HepG2 (cell line): ENCODE data around the gene BSG. TPM values are rescaled to one million over a fixed set of nuclear protein-coding genes. Genes with fewer than 3 reads are reported as not detected.

Experiments used
- AGO2 ChIP-seq: fragments of 200-400 bp; formaldehyde crosslinking; optimal IDR thresholded peaks from 2 replicates; pipeline ENCODE3; 2017; ENCODE audit warnings: mild to moderate bottlenecking, low read depth, low read length, moderate library complexity
- FLYWCH1 ChIP-seq: sonication (generic); formaldehyde crosslinking; IDR thresholded peaks from 2 replicates; pipeline ENCODE4 v1.8.1; 2023; ENCODE audit warnings: mild to moderate bottlenecking, missing genetic modification reagents
- FOXK2 ChIP-seq: fragments of 450-650 bp; IDR thresholded peaks from 2 replicates; pipeline ENCODE4 v1.6.1; 2016
- FOXP1 ChIP-seq, 2 experiments: fragments of 450-650 bp in 1 of 2; IDR thresholded peaks; 2 replicates each; pipeline ENCODE4 v1.6.1; 2017 to 2018; ENCODE audit warnings: antibody characterized with exemption in 1 of 2
- HMG20B ChIP-seq: conservative IDR thresholded peaks from 2 replicates; pipeline ENCODE4 v1.6.1; 2016; ENCODE audit warnings: missing genetic modification reagents, missing compliant biosample characterization
- HNRNPK ChIP-seq: fragments of 200-400 bp; formaldehyde crosslinking; IDR thresholded peaks from 2 replicates; pipeline ENCODE4 v1.6.1; 2018; ENCODE audit warnings: low read length, low read depth, moderate library complexity, mild to moderate bottlenecking; ENCODE audit not compliant: poor library complexity, severe bottlenecking
- HNRNPLL ChIP-seq: fragments of 200-400 bp; formaldehyde crosslinking; IDR thresholded peaks from 2 replicates; pipeline ENCODE4 v1.6.1; 2017; ENCODE audit warnings: mild to moderate bottlenecking, low read depth, low read length; ENCODE audit not compliant: poor library complexity, severe bottlenecking
- ISL2 ChIP-seq: sonication (generic); formaldehyde crosslinking; IDR thresholded peaks from 2 replicates; pipeline ENCODE4 v1.5.0; 2020; ENCODE audit warnings: missing genetic modification reagents
- RFX3 ChIP-seq: IDR thresholded peaks from 2 replicates; pipeline ENCODE4 v1.6.1; 2016; ENCODE audit warnings: missing biosample characterization, missing genetic modification reagents
- TOPORS ChIP-seq: sonication (generic); formaldehyde crosslinking; IDR thresholded peaks from 2 replicates; pipeline ENCODE4 v1.8.0; 2023; ENCODE audit warnings: mild to moderate bottlenecking, missing genetic modification reagents
- ZNF282 ChIP-seq: fragments of 450-650 bp; IDR thresholded peaks from 2 replicates; pipeline ENCODE4 v1.6.1; 2018; ENCODE audit not compliant: partially characterized antibody
- ZNF296 ChIP-seq: sonication (generic); formaldehyde crosslinking; conservative IDR thresholded peaks from 2 replicates; pipeline ENCODE4 v1.5.0; 2020; ENCODE audit warnings: mild to moderate bottlenecking, missing genetic modification reagents
- ZNF317 ChIP-seq: sonication (generic); formaldehyde crosslinking; IDR thresholded peaks from 2 replicates; pipeline ENCODE4 v1.5.0; 2020; ENCODE audit warnings: mild to moderate bottlenecking, missing genetic modification reagents
- ZNF850 ChIP-seq: sonication (generic); formaldehyde crosslinking; conservative IDR thresholded peaks from 2 replicates; pipeline ENCODE4 v1.9.0; 2021; ENCODE audit warnings: mild to moderate bottlenecking, missing genetic modification reagents
- ZSCAN21 ChIP-seq: sonication (generic); formaldehyde crosslinking; IDR thresholded peaks from 2 replicates; pipeline ENCODE4 v1.8.0; 2022; ENCODE audit warnings: mild to moderate bottlenecking, missing genetic modification reagents, moderate library complexity, borderline replicate concordance
- polyA plus RNA-seq, 8 experiments: library from polyadenylated mRNA; depleted of rRNA in 3 of 8; stranded (reverse) in 7 of 8; unstranded in 1 of 8; fragments of >200 nt; fragmentation: Illumina TruSeq in 4 of 8; extraction: Trizol in 4 of 8; gene quantifications; 2 replicates each; pipeline versions ENCODE4 v1.2.1 to v1.2.3, GENCODE V29; 2011 to 2016; ENCODE audit warnings: low read depth in 4 of 8, missing spikeins in 1 of 8, mixed read lengths in 1 of 8; ENCODE audit not compliant: insufficient read depth in 1 of 8
- total RNA-seq, 5 experiments: library from RNA; depleted of rRNA; stranded (reverse); fragments of >200 nt; fragmentation: Illumina TruSeq; extraction: Trizol; gene quantifications; 2 replicates each; pipeline ENCODE4 v1.2.3, GENCODE V29; 2016; ENCODE audit warnings: low read depth in 1 of 5
- TF ChIP-seq, protein P1 (sequence below), 2 experiments: IDR thresholded peaks; 2 replicates each; pipeline ENCODE4 v1.6.1; 2011 to 2012; ENCODE audit warnings: low read length in 2 of 2, borderline replicate concordance in 1 of 2, low read depth in 1 of 2, mild to moderate bottlenecking in 1 of 2, moderate library complexity in 1 of 2
- TF ChIP-seq, protein P2 (sequence below): sonication (generic); formaldehyde crosslinking; IDR thresholded peaks from 2 replicates; pipeline ENCODE4 v1.4.0; 2020; ENCODE audit warnings: mild to moderate bottlenecking, missing genetic modification reagents, borderline replicate concordance
- TF ChIP-seq, protein P3 (sequence below): IDR thresholded peaks from 2 replicates; pipeline ENCODE4 v1.6.1; 2018; ENCODE audit warnings: missing genetic modification reagents, mild to moderate bottlenecking, missing compliant biosample characterization
- TF ChIP-seq, protein P4 (sequence below): sonication (generic); formaldehyde crosslinking; IDR thresholded peaks from 2 replicates; pipeline ENCODE4 v1.4.0; 2020; ENCODE audit warnings: missing genetic modification reagents

Gene BSG
- total and polyA plus RNA-seq, 2 of the 13 experiments (the other 11 are each of a cell fraction or from before 2014, with no cell fraction given), result 309 to 754 TPM

DNA sequence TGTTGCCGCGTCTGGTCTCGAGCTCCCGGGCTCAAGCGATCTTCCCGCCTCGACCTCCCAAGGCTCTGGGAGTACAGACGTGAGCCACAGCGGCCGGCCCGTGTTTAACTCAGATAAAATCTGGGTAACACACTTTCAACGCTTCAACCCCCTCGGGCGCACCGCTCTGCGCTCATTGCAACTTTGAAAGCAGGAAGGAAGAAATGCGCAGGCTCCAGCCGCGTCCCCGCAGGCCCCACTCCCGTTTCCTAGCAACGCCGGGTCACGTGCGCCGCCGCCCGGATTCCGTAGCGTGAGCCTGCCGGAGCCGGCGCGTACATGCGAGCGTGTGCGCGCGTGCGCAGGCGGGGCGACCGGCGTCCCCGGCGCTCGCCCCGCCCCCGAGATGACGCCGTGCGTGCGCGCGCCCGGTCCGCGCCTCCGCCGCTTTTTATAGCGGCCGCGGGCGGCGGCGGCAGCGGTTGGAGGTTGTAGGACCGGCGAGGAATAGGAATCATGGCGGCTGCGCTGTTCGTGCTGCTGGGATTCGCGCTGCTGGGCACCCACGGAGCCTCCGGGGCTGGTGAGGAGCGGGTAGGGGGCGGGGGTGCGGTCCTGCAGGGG lies at the start of gene BSG (continued):
- TF ChIP-seq FOXP1 (IDR thresholded peaks at IDR 0.05) (no peak), FOXP1 (CRISPR knock-in tag; IDR thresholded peaks at IDR 0.05) (no peak), ZNF317 (no peak), RFX3 (peak; percentile 84), FOXK2 (no peak), HNRNPLL (peak; percentile 83), ZNF282 (no peak), HNRNPK (no peak), AGO2 (no peak), ISL2 (no peak; the same call in 1 of the 2 replicates), TOPORS (no peak), FLYWCH1 (CRISPR knock-in tag) (no peak), ZNF296 (no peak), ZNF850 (CRISPR knock-in tag) (no peak), HMG20B (CRISPR knock-in tag) (no peak), ZSCAN21 (0 out of 2 replicates have a peak, but pooled peaks have one; percentile 20)
- TF ChIP-seq, protein P1, sequence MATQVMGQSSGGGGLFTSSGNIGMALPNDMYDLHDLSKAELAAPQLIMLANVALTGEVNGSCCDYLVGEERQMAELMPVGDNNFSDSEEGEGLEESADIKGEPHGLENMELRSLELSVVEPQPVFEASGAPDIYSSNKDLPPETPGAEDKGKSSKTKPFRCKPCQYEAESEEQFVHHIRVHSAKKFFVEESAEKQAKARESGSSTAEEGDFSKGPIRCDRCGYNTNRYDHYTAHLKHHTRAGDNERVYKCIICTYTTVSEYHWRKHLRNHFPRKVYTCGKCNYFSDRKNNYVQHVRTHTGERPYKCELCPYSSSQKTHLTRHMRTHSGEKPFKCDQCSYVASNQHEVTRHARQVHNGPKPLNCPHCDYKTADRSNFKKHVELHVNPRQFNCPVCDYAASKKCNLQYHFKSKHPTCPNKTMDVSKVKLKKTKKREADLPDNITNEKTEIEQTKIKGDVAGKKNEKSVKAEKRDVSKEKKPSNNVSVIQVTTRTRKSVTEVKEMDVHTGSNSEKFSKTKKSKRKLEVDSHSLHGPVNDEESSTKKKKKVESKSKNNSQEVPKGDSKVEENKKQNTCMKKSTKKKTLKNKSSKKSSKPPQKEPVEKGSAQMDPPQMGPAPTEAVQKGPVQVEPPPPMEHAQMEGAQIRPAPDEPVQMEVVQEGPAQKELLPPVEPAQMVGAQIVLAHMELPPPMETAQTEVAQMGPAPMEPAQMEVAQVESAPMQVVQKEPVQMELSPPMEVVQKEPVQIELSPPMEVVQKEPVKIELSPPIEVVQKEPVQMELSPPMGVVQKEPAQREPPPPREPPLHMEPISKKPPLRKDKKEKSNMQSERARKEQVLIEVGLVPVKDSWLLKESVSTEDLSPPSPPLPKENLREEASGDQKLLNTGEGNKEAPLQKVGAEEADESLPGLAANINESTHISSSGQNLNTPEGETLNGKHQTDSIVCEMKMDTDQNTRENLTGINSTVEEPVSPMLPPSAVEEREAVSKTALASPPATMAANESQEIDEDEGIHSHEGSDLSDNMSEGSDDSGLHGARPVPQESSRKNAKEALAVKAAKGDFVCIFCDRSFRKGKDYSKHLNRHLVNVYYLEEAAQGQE (IDR thresholded peaks at IDR 0.05; ENCODE audit: borderline replicate concordance in 1 of 2, low read depth in 1 of 2, low read length in 2 of 2), result no peak
- TF ChIP-seq, protein P2, sequence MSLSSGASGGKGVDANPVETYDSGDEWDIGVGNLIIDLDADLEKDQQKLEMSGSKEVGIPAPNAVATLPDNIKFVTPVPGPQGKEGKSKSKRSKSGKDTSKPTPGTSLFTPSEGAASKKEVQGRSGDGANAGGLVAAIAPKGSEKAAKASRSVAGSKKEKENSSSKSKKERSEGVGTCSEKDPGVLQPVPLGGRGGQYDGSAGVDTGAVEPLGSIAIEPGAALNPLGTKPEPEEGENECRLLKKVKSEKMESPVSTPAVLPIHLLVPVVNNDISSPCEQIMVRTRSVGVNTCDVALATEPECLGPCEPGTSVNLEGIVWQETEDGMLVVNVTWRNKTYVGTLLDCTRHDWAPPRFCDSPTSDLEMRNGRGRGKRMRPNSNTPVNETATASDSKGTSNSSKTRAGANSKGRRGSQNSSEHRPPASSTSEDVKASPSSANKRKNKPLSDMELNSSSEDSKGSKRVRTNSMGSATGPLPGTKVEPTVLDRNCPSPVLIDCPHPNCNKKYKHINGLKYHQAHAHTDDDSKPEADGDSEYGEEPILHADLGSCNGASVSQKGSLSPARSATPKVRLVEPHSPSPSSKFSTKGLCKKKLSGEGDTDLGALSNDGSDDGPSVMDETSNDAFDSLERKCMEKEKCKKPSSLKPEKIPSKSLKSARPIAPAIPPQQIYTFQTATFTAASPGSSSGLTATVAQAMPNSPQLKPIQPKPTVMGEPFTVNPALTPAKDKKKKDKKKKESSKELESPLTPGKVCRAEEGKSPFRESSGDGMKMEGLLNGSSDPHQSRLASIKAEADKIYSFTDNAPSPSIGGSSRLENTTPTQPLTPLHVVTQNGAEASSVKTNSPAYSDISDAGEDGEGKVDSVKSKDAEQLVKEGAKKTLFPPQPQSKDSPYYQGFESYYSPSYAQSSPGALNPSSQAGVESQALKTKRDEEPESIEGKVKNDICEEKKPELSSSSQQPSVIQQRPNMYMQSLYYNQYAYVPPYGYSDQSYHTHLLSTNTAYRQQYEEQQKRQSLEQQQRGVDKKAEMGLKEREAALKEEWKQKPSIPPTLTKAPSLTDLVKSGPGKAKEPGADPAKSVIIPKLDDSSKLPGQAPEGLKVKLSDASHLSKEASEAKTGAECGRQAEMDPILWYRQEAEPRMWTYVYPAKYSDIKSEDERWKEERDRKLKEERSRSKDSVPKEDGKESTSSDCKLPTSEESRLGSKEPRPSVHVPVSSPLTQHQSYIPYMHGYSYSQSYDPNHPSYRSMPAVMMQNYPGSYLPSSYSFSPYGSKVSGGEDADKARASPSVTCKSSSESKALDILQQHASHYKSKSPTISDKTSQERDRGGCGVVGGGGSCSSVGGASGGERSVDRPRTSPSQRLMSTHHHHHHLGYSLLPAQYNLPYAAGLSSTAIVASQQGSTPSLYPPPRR (CRISPR knock-in tag), result 0 out of 2 replicates have a peak, but pooled peaks have one; percentile 28
- TF ChIP-seq, protein P3, sequence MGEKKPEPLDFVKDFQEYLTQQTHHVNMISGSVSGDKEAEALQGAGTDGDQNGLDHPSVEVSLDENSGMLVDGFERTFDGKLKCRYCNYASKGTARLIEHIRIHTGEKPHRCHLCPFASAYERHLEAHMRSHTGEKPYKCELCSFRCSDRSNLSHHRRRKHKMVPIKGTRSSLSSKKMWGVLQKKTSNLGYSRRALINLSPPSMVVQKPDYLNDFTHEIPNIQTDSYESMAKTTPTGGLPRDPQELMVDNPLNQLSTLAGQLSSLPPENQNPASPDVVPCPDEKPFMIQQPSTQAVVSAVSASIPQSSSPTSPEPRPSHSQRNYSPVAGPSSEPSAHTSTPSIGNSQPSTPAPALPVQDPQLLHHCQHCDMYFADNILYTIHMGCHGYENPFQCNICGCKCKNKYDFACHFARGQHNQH, result peak; percentile 54; the same call in 1 of the 2 replicates
- TF ChIP-seq, protein P4, sequence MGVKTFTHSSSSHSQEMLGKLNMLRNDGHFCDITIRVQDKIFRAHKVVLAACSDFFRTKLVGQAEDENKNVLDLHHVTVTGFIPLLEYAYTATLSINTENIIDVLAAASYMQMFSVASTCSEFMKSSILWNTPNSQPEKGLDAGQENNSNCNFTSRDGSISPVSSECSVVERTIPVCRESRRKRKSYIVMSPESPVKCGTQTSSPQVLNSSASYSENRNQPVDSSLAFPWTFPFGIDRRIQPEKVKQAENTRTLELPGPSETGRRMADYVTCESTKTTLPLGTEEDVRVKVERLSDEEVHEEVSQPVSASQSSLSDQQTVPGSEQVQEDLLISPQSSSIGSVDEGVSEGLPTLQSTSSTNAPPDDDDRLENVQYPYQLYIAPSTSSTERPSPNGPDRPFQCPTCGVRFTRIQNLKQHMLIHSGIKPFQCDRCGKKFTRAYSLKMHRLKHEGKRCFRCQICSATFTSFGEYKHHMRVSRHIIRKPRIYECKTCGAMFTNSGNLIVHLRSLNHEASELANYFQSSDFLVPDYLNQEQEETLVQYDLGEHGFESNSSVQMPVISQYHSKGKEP (CRISPR knock-in tag), result peak; percentile 84; the same call in 1 of the 2 replicates
